Dermis blood vessel endothelial cell (primary cell): ENCODE results near the gene PPP1R11. TPM values are rescaled to one million over a fixed set of nuclear protein-coding genes. Genes with fewer than 3 reads are reported as not detected.

Source experiments
- DNase-seq: peaks from one replicate; pipeline ENCODE4 v3.0.0; 2010
- total RNA-seq: library from RNA; depleted of rRNA; stranded (reverse); fragments of >200 nt; gene quantifications from 2 replicates; pipeline ENCODE4 v1.2.3, GENCODE V29; 2014

Gene PPP1R11
- total RNA-seq, 1 donor from 2014 or later, result 14.0 TPM

DNA sequence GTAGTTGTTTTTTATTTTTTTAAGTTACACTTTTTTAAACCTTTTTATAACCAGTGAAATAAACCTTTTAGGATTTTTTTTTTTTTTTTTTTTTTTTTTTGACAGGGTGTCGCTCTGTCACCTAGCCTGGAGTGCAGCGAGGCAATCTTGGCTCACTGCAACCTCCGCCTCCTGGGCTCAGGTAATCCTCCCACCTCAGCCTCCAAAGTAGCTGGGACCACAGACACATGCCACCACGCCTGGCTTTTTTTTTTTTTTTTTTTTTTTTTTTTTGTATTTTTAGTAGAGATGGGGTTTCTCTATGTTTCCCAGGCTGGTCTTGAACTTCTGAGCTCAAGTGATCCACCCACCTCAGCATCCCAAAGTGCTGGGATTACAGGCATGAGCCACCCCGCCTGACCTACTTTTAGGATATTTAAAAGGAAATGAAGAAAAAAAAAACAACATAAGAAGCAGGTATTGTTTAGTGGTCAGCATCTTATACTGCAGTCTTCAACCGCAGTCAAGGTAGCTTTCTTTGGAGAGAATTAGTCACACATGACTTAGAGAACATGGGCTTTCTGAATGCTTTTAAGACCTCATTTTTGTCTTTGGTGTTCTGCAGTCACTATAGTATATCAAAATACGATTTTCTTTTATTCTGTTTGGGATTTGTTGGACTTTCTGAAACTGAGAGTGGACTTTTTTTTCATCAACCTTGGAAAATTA is 4.4 kb upstream of the PPP1R11 start:
- no peak for DNase-seq

DNA sequence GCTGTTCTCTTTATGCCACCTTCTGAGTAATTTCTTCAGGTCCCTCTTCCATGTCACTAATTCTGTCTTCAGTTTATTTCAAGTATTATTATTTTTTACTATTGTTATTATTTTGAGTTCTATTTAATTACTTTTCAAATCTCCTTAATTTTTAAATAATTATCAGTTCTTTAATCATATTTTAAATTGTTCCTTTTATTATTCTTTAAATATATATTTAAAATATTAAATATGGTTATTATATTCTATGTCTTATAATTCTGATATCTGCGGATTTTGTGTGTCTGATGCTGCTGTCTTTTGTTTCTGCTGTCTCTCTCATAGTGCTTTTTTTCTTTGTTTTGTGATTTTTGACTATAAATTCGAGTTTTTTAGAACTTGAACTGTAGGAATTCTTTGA is 3.7 kb upstream of the PPP1R11 start:
- DNase-seq, result no peak

DNA sequence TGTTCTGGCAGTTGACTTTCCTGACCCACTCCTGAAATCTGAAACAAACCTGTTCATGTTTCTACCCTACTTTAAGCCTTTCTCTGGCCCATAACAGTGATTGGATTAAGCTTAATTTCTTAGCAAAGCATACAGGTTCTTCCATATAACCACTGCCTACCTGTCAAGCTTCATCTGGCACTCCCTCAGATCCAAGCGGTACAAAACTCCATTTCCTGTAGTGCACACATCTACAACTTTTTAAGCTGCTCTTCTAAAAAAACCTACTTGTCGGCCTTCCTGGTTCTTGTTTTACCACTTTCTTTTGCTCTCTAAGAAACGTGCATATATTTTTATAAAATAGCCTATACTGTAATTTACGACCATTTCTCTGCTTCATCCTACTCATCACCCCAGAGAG is 916 bp upstream of the PPP1R11 start:
- DNase-seq, result peak; percentile 16

DNA sequence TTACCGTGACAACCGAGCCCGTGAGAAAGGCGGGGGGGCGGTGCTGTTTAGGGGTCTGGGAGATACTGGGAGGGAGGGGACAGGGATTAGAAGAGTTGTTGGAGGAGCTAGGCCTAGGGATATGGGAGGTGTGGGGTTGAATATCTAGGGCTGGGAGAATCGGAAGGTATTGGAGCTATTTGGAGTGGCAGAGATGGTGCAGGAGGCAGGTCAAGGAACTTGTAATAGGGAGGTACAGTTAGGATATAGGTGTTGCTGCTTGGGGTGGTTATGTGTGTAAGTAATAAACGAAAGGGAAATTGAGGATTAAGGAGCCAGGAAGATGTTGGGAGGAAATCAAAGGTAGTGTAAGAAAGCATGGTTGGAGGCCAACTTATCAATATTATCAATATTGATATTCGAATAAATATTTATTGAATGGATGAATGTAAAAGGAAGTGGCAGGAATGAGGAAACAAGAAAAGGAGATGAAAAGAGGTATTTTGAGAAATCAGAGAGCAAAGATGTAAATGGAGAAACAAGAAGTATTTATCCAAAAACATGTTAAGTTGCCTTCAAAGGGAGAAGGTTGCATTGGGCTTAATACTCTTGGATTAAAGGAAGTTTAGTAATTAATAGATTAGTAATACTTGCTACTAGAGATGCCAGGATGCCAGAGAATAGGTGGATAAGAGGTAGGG is 602 bp downstream of the PPP1R11 start:
- DNase-seq, result no peak

DNA sequence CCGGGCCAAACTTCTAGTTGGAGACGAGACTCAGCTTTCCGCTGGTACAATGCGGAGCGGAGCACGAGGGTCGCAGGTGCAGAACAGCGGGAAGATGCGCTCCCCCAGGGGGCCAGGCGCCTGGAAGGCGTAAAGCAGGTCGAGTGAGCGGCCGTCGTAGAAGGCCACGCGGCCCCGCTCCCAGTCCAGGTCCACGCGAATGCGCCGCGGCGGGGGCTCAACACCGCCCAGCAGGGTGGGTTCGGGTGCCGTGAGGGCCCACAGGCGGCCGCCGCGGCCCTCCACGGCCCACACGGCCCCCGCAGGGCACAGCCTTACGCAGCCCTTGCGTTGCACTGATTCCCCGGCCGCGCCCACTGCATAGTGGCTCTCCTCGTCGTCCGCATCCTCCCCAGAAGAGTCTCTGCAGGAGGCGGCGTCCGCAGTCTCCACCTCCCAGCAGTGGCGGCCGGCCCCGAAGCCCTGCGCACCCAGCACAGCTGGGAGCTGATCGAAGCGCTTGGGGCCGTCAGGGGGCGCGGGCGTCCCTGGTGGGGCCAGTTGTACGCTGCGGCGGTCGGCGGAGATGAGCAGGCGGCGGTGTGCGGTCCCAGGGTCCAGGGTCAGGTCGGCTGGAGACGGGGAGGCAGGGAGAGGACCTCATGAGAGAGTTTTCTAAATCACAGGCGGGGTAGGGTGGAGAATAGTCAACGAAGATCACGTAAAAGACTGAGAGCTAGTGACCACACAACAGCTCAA is 4.3 kb downstream of the PPP1R11 start:
- peak; percentile 44 for DNase-seq

DNA sequence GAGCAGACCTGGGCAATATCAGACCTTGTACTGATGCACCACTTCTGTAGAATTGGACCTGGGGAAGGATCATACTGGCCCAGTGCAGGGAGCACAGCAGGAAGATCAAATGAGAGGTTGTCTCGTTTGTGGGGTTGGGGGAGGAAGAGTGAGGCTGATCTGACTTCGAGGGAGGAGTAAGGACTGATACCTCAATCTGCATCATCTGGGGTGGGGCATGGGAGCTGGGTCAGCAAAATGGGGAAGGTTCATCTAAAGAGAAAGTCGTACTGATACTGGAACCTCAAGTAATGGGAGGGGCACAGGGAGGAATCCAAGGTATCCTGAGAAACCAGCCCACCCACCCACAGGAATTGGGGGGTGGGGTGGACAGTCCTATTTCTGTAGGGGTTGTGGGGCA is 4.9 kb downstream of the PPP1R11 start:
- no peak for DNase-seq

DNA sequence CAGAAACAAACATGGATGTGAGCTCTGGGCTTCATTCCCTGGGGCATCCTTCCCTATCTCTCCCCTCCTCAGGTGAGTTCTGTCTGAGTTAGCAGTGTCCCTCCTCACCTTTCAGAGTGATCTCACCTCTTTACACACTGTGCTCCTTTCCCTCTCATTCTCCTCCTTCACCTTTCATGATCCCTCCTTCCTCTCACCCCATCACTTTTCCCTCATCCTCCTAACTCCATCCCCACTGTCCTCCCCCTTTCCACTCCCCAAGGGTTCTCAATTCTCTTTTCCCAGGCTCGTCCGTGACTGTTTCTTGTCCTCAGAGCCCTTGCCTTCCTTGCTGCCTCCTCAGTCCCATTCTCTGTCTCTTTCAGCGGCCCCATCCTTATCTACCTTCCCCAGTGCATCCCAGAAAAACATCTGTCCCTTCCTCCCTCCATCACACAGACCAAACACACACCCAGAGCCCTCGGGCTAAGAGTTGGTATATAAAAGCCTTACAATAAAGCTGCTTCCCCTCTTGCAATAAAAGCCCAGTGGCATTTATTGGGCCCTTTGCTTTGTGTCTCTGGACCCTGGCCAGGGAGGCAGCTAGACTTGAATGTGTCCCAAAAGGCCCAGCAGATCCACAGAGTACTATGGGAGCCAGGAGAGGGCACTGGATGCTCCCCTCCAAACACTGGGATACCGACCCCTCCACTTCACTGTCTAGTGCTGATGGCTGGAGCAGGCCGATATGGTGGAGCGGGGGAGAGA is 6.7 kb downstream of the PPP1R11 start:
- no peak for DNase-seq

DNA sequence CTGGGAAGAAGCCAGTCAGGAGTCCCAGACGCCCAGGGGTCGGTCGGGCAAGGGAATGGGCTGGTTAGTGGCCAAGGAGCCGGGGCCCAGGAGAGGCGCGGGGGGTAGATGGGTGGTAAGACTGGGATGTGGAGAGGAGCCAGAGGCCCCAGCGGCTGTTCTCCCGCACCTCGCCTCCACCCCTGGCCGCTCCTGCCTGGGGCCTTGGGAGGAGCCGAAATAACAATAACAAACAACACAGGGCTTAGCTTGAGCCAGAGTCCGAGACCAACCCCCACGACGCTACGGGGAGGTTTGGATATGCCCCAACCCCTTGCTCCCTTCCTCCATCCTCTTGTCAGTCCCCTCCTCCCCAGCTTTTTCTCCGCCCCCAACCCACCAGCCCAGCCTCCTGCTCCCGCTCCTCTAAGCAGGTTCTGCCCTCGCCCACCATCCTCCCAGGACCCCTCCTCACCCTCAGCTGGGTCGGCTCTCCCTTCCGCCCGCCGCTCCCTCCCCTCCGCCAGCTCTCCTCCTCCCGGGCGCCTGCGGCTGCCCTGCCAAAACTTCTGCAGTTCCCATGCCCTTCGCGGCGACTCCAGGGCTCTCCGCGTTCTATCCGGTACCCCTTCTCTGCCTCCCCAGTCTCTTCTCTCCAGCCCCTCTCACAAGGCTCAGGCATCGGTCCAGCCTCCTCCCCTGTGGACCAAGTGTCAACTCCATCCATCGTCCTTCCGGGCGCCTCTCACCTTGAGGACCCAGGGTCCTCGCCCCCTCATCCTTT is 7.5 kb downstream of the PPP1R11 start:
- DNase-seq, result no peak

DNA sequence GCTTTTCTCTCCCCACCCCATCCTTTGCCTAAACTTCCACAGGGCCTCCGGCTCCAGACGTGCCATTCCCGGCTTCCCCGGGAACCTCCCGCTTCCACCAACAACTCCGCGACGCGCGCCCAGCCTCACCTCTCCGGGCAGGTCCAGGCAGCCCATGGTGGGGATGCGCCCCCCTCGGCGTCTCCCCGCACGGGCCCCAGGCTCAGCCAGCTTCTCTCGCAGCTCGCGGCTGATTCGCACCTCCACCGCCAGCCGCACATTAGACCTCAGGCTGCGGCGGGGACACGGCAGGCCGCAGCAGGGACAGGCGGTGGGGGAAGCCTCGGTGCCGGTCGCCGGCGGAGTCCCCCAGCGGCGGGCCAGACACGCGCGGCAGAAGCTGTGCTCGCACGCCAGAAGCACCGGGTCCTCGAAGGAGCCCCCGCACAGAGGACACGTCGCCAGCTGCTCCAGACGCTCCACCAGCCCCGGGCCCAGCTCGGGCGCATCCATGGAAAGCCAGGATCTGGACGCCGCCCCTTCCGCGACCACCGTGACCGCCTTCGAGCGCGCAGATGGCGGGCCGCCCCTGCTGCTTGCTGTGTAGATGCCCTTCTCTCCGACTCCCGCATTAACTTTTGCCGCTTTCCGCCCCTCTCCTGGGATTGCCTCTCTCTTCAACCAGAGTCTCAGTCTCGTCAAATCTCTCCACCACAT is 8.2 kb downstream of the PPP1R11 start, which contains the start of gene RNF39:
Gene RNF39 (minus strand): TSS at position 676 of the 696 bp plus-strand sequence. CDS start 184 bp downstream, at position 492.
- no peak for DNase-seq

DNA sequence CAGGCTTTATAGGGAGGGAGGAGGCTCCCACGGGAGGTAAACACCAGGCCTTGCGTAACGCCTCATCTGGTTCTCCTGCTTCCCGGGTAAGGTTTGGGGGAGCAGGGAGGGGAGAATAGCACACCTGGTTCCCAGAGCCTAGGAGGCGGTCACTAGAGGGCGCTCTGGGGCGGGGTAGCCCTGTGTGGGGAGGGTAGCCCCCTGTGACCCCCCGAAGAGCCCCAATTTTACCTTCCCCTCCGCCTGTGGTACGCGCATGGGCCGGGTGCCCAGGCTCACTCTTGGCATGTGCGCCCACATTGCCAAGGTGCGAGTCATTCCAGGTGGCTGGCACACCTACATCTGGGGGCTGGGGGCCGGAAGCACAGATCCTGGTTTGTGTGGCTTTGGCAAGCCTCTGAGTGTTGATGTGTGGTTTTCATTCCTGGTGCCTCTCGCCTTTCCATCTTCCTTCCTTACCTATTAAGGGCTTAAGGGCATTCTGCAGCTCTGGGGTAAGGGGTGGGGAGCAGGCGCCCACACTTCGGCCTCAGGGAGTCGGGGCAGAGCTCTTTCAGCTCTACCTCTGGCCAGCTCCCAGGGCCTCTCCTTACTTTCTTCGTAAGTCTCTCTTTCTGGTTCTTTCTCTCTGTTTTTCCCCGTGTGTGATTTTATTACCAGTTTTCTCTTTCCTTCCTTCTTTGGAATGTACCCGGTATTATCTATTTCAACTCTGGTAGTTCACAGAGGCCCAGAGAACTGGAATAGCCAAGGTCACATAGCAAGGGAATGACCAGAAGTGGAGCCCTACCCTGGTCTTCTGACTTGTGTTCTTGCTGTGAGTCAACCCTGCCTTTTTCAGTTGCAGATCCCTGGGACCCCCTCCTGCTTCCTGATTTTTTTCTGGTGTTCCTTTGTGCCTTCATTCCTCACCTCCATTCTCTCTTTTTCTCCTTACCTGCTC is 9.1 kb downstream of the PPP1R11 start:
- DNase-seq, result no peak

DNA sequence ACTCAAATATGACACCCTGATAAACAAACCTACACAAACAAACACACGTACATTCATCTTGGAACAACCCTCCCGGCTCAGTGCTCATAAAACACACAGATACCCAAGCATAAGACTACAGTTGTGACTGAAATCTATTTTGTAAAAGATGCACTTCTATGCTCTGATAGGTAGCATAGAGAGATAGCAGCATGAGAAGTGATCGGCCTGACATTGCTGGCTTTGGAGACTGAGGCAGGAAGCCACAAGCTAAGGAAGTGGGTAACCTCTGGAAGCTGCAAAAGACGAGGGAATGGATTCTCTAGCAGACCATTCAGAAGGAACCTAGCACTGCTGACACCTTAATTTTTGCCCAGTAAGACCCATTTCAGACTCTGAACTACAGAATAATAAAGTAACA is 10.2 kb downstream of the PPP1R11 start:
- no peak for DNase-seq

DNA sequence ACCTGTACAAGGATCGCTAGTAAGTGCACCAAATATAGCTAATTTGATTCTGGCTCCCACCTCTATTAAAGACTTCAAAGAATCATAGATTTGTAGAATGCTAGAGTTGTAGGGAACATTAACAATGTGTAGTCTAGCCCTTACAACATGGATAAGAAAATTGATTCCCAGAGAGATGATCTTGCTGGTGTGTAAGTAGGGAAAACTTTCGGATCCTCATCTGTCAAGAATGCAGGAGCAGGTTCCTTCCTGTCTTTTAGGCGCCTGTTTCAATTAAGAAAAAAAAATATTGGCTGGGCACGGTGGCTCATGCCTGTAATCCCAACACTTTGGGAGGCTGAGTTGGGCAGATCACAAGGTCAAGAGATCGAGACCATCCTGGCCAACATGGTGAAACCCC is 20.9 kb downstream of the PPP1R11 start:
- no peak for DNase-seq

DNA sequence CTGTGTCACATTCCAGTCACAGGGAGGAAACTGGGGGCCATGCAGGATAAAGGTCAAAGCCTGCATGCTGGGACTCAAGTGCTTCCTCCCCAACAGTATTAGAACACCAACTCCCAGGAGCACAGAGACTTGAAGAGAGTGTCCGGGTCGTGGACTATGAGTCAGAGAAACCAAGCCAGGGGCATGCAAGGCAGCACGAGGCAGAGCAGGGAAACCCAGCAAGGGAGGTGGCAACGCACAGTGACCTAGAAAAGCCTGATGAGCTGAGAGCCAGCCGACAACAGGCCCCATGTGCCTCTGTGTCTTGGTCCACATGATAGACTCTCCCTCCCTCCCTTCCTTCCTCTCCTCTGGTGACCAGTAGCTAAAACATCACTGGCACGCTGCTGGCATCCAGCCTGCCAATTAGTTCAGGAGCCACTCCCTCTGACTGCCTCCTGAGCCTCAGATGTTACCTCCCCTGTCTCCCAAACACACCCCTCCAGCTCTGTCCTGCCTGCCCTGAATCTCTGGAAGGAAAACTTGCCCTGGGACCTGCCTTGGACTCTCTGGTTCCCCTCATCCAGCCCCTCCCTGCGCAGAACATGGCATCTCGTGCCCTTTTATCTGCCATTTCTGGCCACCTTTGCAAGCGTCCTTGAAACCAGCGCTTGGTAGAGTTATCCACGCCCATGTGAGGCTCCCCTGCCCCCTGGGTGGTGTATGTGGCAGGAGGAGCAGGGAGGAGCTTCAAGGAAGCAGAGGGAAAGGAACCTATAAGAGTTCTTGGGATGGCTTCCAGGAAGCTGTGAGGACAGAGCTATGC is 24.8 kb downstream of the PPP1R11 start:
- DNase-seq, result peak; percentile 39

DNA sequence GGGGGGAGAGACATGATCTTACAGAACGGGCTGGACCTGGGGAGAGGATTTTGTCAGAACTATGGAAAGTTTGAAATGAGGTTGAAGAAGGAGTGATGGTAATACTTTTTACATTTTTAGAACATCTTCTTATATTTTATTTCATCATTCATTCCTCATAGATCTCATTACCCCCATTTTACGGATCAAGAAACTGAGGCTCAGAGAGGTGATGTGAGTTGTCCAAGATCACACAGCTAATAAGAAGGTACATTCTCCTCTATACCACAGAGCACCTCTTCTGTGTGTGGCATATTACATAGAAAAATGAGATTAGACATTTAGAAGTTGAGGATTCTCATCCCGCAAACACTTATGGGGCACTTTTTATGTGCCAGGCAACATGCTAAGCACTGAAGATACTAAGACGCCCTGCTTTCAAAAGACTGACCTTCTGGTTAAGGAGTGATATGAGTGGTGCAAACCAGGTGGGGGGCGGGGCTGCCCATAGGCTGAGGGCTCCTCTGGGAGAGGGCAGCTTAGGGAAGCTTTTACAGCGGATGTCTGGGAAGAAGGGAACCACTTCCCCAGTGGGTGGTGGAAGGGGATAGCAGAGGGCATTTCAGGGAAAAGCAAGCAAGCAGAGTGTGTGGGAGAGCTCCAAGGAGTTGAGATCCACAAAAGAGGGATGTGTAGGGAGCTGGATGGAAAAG is 26.0 kb downstream of the PPP1R11 start:
- no peak for DNase-seq

DNA sequence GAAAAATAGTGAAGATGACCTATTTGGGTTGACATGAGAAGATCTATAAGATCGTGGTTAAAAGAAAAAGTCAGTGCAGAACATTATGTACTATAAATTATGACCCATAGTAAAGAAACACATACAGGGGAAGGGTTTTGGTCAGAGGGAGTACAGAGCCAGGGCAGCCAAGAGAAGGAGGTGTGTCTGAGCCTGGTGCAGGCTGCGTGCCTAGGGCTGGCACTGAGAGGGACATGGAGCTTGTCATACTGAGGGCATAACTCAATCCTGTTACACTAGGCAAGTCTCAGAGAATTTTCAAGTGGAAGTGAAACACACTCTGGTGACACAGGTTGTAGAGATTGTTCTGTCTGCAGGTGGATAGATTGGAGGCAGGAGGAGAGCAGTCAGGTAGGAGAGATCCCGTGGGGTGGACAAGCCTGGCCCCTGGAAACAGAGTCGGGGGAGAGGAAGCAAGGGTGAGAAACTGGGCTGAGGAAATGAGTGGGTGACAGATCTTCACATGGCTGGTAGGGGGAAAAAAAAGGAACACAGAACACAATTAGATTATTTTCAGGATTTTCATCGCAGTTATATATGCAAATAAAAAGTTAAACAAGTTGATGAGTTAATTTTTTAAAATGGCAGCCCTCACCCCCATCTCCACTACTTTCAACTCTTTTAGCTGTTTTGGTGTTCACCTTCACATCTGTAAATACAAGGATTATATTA is 27.1 kb downstream of the PPP1R11 start:
- no peak for DNase-seq

DNA sequence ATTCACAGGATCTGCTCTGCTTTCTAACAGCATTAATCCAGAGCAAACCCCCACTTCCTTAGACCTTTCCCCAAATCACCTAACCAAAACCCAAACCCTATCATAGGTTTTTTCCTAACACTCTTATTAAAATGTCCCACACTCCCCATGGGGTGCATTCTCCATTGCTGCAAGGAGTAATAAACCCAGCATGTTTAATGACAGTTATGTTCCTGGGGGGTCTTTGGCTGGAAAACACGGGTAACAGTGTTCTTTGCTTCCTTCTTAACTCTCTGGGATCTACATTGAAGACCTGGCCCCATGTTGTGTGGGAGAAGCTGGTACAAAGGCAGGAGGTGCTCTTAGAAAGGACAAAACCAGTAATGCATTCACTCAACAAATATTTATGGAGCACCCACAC is 29.8 kb downstream of the PPP1R11 start:
- no peak for DNase-seq

DNA sequence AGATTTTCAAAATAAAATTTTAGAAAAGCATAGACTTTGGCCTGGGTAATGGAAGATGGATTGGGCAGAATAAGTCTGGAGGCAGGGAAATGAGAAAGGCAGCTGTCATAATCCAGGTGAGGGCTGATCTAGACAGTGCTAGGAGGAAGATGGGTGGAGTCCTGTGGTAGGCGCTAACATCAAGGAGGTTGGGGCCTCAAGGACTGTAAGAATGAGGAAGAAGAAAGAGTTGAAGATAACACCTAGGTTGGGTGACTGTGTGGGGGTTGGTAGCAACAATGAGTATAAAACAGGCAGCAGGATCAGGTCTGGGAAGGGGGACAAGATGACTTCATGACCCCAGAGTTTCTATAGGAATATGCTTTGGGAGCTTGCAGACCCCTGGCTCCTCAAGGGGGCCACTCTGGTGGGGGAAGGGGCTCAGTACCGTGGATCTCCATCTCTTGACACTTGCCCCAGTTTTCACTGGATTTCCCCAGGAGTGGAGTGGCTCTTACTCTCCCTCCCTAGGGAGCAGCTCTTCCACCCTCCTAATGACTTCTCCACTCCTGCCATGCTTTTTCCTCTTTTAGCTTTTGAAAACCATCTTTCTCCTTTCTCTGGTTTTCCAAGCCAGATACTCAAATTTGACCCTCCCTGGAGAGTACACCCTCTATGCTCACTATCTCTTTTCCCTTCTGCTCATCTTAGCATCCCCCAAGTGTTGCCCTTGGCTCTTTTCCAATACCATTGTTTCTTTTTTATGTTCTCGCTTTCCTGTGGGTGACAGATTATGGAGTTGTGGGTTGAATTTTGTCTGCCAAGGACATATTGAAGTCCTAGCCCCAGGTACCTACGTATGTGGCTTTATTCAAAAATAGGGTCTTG is 31.1 kb downstream of the PPP1R11 start:
- no peak for DNase-seq
